SK-N-SH treated with all-trans-retinoic acid at 6 μM for 48 hours (cell line): ENCODE measurements around the gene MAT1A.

Source experiments
- ATAC-seq: fragments of 200-7000 bp; cut with Tn5 transposase; 3 replicates; pipeline ENCODE4 v1.9.1; 2020; ENCODE audit warnings: mild to moderate bottlenecking, moderate library complexity
- ARNTL ChIP-seq: fragments of 450-650 bp; formaldehyde crosslinking; IDR thresholded peaks from 2 replicates; pipeline ENCODE4 v1.5.0; 2020; ENCODE audit warnings: low read depth, mild to moderate bottlenecking, moderate library complexity, borderline replicate concordance
- BACH2 ChIP-seq: fragments of 250-450 bp; sonication (Bioruptor Pico); IDR thresholded peaks from 2 replicates; pipeline ENCODE4 v1.9.0; 2021; ENCODE audit warnings: mild to moderate bottlenecking, borderline replicate concordance
- CSDC2 ChIP-seq: fragments of 250-450 bp; sonication (Bioruptor Pico); IDR thresholded peaks from 2 replicates; pipeline ENCODE4 v1.5.0; 2020; ENCODE audit warnings: mild to moderate bottlenecking, moderate library complexity
- CSRNP3 ChIP-seq: fragments of 250-450 bp; sonication (Bioruptor Pico); IDR thresholded peaks from 2 replicates; pipeline ENCODE4 v1.5.1; 2021; ENCODE audit warnings: mild to moderate bottlenecking, moderate library complexity
- ESRRG ChIP-seq: fragments of 250-450 bp; sonication (Bioruptor Pico); IDR thresholded peaks from 2 replicates; pipeline ENCODE4 v1.6.1; 2021; ENCODE audit warnings: mild to moderate bottlenecking
- ISL1 ChIP-seq: fragments of 250-450 bp; sonication (Bioruptor Pico); IDR thresholded peaks from 2 replicates; pipeline ENCODE4 v2.1.2; 2022; ENCODE audit warnings: mild to moderate bottlenecking, moderate library complexity
- OSR1 ChIP-seq: fragments of 250-450 bp; sonication (Bioruptor Pico); IDR thresholded peaks from 2 replicates; pipeline ENCODE4 v1.8.0; 2022; ENCODE audit warnings: moderate library complexity, mild to moderate bottlenecking, inconsistent platforms
- POU6F1 ChIP-seq: fragments of 250-450 bp; sonication (Bioruptor Pico); IDR thresholded peaks from 2 replicates; pipeline ENCODE4 v1.8.0; 2021; ENCODE audit warnings: low read depth, mild to moderate bottlenecking, moderate library complexity, borderline replicate concordance
- PPARA ChIP-seq: fragments of 250-450 bp; sonication (Bioruptor Pico); IDR thresholded peaks from 2 replicates; pipeline ENCODE4 v1.5.0; 2020; ENCODE audit warnings: mild to moderate bottlenecking, borderline replicate concordance
- RARB ChIP-seq: fragments of 250-450 bp; sonication (Bioruptor Pico); IDR thresholded peaks from 2 replicates; pipeline ENCODE4 v1.8.0; 2021; ENCODE audit warnings: mild to moderate bottlenecking, moderate library complexity
- SNAI2 ChIP-seq: fragments of 250-450 bp; sonication (Bioruptor Pico); IDR thresholded peaks from 2 replicates; pipeline ENCODE4 v1.5.0; 2020; ENCODE audit warnings: mild to moderate bottlenecking, moderate library complexity
- TCF4 ChIP-seq: fragments of 250-450 bp; sonication (Bioruptor Pico); IDR thresholded peaks from 2 replicates; pipeline ENCODE4 v1.8.0; 2021; ENCODE audit warnings: mild to moderate bottlenecking, moderate library complexity, borderline replicate concordance
- TOX ChIP-seq: fragments of 250-450 bp; sonication (Bioruptor Pico); IDR thresholded peaks from 2 replicates; pipeline ENCODE4 v1.8.0; 2021; ENCODE audit warnings: mild to moderate bottlenecking, moderate library complexity, borderline replicate concordance
- TSHZ2 ChIP-seq: fragments of 250-450 bp; sonication (Bioruptor Pico); IDR thresholded peaks from 2 replicates; pipeline ENCODE4 v1.5.0; 2020; ENCODE audit warnings: mild to moderate bottlenecking, moderate library complexity
- ZFP3 ChIP-seq: fragments of 250-450 bp; sonication (Bioruptor Pico); IDR thresholded peaks from 2 replicates; pipeline ENCODE4 v1.5.0; 2020; ENCODE audit warnings: mild to moderate bottlenecking, moderate library complexity
- ZFP30 ChIP-seq: fragments of 450-650 bp; formaldehyde crosslinking; IDR thresholded peaks from 2 replicates; pipeline ENCODE4 v1.5.0; 2022; ENCODE audit warnings: mild to moderate bottlenecking, moderate library complexity
- ZNF565 ChIP-seq: fragments of 450-650 bp; formaldehyde crosslinking; conservative IDR thresholded peaks from 2 replicates; pipeline ENCODE4 v1.5.0; 2020; ENCODE audit warnings: low read depth, mild to moderate bottlenecking, moderate library complexity
- ZNF70 ChIP-seq: fragments of 450-650 bp; formaldehyde crosslinking; IDR thresholded peaks from 2 replicates; pipeline ENCODE4 v1.5.0; 2020; ENCODE audit warnings: mild to moderate bottlenecking, moderate library complexity
- TF ChIP-seq, protein P1 (sequence below): fragments of 250-450 bp; sonication (Bioruptor Pico); IDR thresholded peaks from 2 replicates; pipeline ENCODE4 v1.8.0; 2020; ENCODE audit warnings: mild to moderate bottlenecking, moderate library complexity, borderline replicate concordance
- TF ChIP-seq, protein P2 (sequence below): fragments of 250-450 bp; sonication (Bioruptor Pico); IDR thresholded peaks from 2 replicates; pipeline ENCODE4 v1.5.1; 2020; ENCODE audit warnings: low read depth, mild to moderate bottlenecking, moderate library complexity

The MAT1A gene

DNA sequence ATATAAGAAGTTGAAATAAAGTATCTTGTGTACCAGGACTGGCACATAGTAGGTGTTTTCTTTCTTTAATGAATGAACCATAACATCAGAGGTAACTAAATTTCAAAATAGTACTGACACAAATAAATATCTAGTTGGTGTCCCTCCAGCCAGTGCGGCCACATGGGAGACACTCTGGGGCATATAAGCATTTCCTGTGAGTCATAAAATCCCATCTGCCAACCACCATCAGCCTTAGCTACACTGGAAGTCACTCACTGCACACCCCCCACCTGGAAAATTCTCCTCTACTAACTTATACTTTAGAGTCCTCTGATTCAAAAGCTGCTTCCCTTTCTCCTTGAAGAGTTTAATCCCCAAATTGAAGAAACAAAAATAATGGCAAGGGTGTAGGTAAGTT is 34.6 kb upstream of the MAT1A start (continued):
- no peak for TF ChIP-seq TSHZ2 (CRISPR knock-in tag)
- no peak for TF ChIP-seq PPARA (CRISPR knock-in tag)
- TF ChIP-seq TOX (CRISPR knock-in tag) = no peak
- no peak for TF ChIP-seq ZFP3 (CRISPR knock-in tag)
- TF ChIP-seq TCF4 = no peak

DNA sequence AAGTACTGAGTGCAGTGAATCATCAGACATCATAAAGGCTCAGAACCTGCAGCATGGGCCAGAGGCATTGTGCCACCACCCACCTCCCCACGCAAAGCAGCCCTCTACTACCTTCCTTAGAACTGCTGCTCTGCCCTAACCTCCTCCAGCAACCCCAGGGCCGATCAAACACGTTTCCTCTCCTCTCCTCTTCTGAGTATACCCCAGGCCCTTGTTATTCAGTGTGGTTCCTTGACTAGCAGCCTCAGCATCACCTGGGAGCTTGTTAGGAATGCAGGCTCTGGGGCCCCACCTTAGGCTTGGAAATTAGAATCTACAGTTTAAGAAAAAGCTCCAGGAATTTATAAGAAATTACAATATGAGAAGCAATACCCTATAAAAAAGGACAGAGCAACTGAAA is 33.9 kb upstream of the MAT1A start:
- no peak for ATAC-seq
- TF ChIP-seq, protein P1, sequence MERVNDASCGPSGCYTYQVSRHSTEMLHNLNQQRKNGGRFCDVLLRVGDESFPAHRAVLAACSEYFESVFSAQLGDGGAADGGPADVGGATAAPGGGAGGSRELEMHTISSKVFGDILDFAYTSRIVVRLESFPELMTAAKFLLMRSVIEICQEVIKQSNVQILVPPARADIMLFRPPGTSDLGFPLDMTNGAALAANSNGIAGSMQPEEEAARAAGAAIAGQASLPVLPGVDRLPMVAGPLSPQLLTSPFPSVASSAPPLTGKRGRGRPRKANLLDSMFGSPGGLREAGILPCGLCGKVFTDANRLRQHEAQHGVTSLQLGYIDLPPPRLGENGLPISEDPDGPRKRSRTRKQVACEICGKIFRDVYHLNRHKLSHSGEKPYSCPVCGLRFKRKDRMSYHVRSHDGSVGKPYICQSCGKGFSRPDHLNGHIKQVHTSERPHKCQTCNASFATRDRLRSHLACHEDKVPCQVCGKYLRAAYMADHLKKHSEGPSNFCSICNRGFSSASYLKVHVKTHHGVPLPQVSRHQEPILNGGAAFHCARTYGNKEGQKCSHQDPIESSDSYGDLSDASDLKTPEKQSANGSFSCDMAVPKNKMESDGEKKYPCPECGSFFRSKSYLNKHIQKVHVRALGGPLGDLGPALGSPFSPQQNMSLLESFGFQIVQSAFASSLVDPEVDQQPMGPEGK (CRISPR knock-in tag) = no peak
- TF ChIP-seq CSRNP3 (CRISPR knock-in tag) (no peak), ESRRG (CRISPR knock-in tag) (no peak), PPARA (CRISPR knock-in tag) (no peak), ZFP30 (no peak), RARB (CRISPR knock-in tag) (no peak), SNAI2 (CRISPR knock-in tag) (no peak), ARNTL (CRISPR knock-in tag) (no peak), TCF4 (no peak), POU6F1 (CRISPR knock-in tag) (no peak), ISL1 (no peak), CSDC2 (no peak), ZNF565 (CRISPR knock-in tag) (no peak), OSR1 (CRISPR knock-in tag) (no peak), TOX (CRISPR knock-in tag) (no peak), ZNF70 (CRISPR knock-in tag) (no peak)
- TF ChIP-seq, protein P2, sequence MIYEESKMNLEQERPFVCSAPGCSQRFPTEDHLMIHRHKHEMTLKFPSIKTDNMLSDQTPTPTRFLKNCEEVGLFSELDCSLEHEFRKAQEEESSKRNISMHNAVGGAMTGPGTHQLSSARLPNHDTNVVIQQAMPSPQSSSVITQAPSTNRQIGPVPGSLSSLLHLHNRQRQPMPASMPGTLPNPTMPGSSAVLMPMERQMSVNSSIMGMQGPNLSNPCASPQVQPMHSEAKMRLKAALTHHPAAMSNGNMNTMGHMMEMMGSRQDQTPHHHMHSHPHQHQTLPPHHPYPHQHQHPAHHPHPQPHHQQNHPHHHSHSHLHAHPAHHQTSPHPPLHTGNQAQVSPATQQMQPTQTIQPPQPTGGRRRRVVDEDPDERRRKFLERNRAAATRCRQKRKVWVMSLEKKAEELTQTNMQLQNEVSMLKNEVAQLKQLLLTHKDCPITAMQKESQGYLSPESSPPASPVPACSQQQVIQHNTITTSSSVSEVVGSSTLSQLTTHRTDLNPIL (CRISPR knock-in tag) = no peak

DNA sequence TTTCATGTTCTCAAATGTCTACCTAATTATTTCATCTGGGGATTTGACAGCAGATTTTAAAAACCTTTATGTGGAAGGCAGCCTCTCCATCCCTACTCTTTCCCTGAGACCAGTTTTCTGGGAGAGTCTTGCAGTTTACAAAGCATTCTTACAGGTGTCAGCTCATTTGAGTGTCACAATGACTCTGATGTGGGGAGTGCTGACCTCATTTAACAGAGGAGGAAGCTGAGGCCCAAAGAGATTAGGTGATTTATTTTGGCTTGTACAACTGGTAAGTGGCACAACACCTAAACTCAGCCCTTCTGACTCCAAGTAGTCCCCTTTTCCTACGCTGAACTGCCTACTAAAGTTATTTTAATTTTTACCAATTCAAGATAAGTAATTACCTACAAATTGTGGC is 33.3 kb upstream of the MAT1A start:
- TF ChIP-seq BACH2 (CRISPR knock-in tag) (no peak), RARB (CRISPR knock-in tag) (no peak), ZFP30 (no peak), CSRNP3 (CRISPR knock-in tag) (no peak), POU6F1 (CRISPR knock-in tag) (no peak), ESRRG (CRISPR knock-in tag) (no peak)
- ATAC-seq = no peak
